IPS-20b (cell line): ENCODE results near the gene CFAP46.

ENCODE experiments used
- H3K27ac ChIP-seq: one replicate; pipeline ENCODE4 v1.5.1; 2013; ENCODE audit warnings: low read length
- H3K27me3 ChIP-seq: 2 replicates; pipeline ENCODE4 v1.6.1; 2013; ENCODE audit warnings: mild to moderate bottlenecking, low read length, inconsistent platforms; ENCODE audit not compliant: insufficient read depth
- H3K36me3 ChIP-seq: 2 replicates; pipeline ENCODE4 v1.6.1; 2013; ENCODE audit warnings: low read depth, mild to moderate bottlenecking, inconsistent platforms, low read length, moderate library complexity; ENCODE audit not compliant: insufficient read depth
- H3K4me1 ChIP-seq: 2 replicates; pipeline ENCODE4 v1.6.1; 2013; ENCODE audit warnings: mild to moderate bottlenecking, control low read depth, inconsistent platforms, low read length, moderate library complexity; ENCODE audit not compliant: insufficient read depth
- H3K4me3 ChIP-seq: 2 replicates; pipeline ENCODE4 v1.5.1; 2013; ENCODE audit warnings: mild to moderate bottlenecking, low read length, inconsistent platforms
- H3K9ac ChIP-seq: 2 replicates; pipeline ENCODE4 v1.6.1; 2013; ENCODE audit warnings: low read depth, mild to moderate bottlenecking, inconsistent platforms, low read length, moderate library complexity
- H3K9me3 ChIP-seq: 2 replicates; pipeline ENCODE4 v1.6.1; 2013; ENCODE audit warnings: mild to moderate bottlenecking, low read depth, low read length, inconsistent platforms; ENCODE audit not compliant: insufficient read depth

Gene CFAP46

GRCh38 chr10:132873395-132873794, 69.0 kb downstream of the CFAP46 start:
- H3K27ac ChIP-seq, result no peak overlapping the region
- no peaks in the 10 kb centered on the region for H3K4me1 ChIP-seq
- no peaks in the 10 kb centered on the region for H3K27me3 ChIP-seq
- H3K9me3 ChIP-seq, result peaks cover 7% of the 10 kb centered on the region; the same call in 1 of the 2 replicates
- no peak overlapping the region for H3K9ac ChIP-seq
- H3K4me3 ChIP-seq, result no peak overlapping the region
- H3K36me3 ChIP-seq, result no peaks in the 10 kb centered on the region

DNA sequence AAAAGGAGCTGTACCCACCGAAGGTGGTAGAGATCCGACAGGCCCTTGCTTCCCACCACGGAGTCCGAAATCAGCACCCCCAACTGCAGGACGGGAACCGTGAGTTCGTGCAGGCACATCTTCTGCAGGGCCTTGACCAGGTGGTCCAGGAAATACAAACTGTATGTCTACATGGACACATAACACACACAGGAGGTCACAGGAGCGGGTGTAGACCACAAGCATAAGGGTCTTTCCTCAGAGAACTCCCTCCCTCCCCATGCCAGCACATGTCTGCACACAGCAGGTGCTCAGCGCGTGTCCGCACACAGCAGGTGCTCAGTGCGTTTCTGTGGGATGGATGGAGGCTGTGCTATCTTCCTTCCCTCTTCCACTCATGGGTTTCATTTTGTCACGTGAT, 69.7 kb downstream of the CFAP46 start:
- Histone ChIP-seq H3K4me3 (no peak overlapping the region), H3K4me1 (no peaks in the 10 kb centered on the region), H3K9me3 (peaks cover 7% of the 10 kb centered on the region; the same call in 1 of the 2 replicates), H3K9ac (no peak overlapping the region), H3K36me3 (no peaks in the 10 kb centered on the region), H3K27ac (no peak overlapping the region), H3K27me3 (no peaks in the 10 kb centered on the region)

DNA sequence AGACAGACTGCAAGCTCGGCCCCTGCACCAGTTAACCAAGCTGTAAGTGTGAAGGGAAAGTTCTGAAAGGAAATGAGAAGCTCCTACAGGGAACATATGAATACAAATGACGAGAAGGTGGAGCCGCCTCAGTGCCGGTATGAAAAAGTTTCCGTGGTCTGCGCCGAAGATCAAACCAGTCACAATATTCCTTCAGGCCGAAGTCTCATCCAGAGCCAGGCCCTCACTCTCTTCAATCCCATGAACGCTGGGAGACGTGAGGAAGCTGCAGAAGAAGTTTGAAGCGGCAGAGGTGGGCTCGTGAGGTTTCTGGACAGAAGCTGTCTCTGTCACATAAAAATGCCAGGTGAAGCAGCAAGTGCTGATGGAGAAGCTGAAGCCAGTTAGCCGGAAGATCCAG, 71.9 kb downstream of the CFAP46 start:
- Histone ChIP-seq H3K27me3 (no peaks in the 10 kb centered on the region), H3K27ac (no peak overlapping the region), H3K9me3 (peaks cover 3% of the 10 kb centered on the region; the same call in 1 of the 2 replicates), H3K36me3 (no peaks in the 10 kb centered on the region), H3K4me3 (no peak overlapping the region), H3K9ac (no peak overlapping the region), H3K4me1 (no peaks in the 10 kb centered on the region)

DNA sequence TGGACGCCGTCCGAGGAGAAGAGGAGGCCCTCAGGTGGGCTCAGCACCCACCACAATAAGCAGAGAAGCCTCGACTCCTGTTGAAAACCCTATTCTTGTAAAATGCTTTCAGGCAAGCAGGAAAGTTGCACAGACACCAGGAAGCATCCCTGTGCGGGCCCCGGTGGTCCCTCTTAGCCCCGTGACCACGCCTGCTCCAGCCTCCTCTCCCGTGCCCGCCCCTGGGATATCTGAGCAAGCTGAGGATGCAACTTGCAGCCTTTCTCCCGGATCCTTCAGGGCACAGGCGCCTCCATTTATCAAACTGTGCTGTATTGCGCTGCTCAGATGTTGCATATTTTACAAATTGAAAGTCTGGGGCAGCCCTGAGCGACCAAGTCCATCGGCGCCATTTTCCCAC, 72.7 kb downstream of the CFAP46 start:
- H3K27ac ChIP-seq, result no peak overlapping the region
- no peaks in the 10 kb centered on the region for H3K9me3 ChIP-seq
- H3K9ac ChIP-seq, result no peak overlapping the region
- H3K4me3 ChIP-seq, result no peak overlapping the region
- no peaks in the 10 kb centered on the region for H3K36me3 ChIP-seq
- H3K4me1 ChIP-seq, result no peaks in the 10 kb centered on the region
- no peaks in the 10 kb centered on the region for H3K27me3 ChIP-seq

GRCh38 chr10:132868995-132869394, 73.4 kb downstream of the CFAP46 start:
- no peaks in the 10 kb centered on the region for H3K27me3 ChIP-seq
- no peaks in the 10 kb centered on the region for H3K9me3 ChIP-seq
- no peaks in the 10 kb centered on the region for H3K4me1 ChIP-seq
- H3K4me3 ChIP-seq, result no peak overlapping the region
- H3K27ac ChIP-seq, result no peak overlapping the region
- H3K9ac ChIP-seq, result no peak overlapping the region
- no peaks in the 10 kb centered on the region for H3K36me3 ChIP-seq

- Histone ChIP-seq H3K4me3 (no peak overlapping the region), H3K36me3 (no peaks in the 10 kb centered on the region), H3K9ac (no peak overlapping the region), H3K27ac (no peak overlapping the region), H3K27me3 (no peaks in the 10 kb centered on the region; the same call in 1 of the 2 replicates), H3K4me1 (no peaks in the 10 kb centered on the region), H3K9me3 (no peaks in the 10 kb centered on the region)
These were observed 74.3 kb downstream of the CFAP46 start for GRCh38 chr10:132867801-132868644.

DNA sequence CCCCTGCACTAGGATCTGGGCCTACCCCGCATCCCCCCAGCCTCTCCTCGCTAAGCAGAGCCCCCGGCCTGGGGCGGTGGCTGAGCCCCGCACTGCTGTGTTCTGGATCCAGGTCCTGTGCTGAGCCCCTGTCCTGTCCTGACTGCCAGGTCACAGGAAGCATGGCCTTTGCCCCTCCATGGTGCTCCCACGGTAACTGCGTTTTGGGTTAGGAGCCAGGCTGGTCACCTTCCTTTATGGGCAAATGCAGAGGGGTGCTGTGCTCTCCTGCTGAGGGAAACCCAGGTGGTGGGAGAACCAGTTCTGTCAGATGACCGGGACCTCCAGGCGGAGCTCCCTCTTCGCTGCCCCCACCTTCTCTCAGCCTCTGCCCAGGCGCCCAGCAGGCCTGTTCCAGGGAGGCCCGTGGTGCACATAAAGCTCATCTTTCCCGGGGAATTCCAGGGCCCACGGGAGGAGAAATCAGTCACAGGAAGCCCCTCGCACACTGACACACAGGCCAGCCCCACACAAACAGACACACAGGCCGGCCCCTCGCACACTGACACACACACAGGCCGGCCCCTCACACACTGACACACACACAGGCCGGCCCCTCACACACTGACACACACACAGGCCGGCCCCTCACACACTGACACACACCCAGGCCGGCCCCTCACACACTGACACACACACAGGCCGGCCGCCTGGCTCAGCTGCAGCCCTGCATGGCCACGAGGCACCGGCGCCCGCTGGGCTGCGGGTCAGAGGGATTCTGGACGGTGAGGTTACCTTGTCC, 75.6 kb downstream of the CFAP46 start:
- H3K4me1 ChIP-seq, result no peaks in the 10 kb centered on the region
- H3K9me3 ChIP-seq, result no peaks in the 10 kb centered on the region
- H3K4me3 ChIP-seq, result no peak overlapping the region
- H3K27ac ChIP-seq, result no peak overlapping the region
- H3K36me3 ChIP-seq, result no peaks in the 10 kb centered on the region
- H3K9ac ChIP-seq, result no peak overlapping the region
- H3K27me3 ChIP-seq, result no peaks in the 10 kb centered on the region; the same call in 1 of the 2 replicates

DNA sequence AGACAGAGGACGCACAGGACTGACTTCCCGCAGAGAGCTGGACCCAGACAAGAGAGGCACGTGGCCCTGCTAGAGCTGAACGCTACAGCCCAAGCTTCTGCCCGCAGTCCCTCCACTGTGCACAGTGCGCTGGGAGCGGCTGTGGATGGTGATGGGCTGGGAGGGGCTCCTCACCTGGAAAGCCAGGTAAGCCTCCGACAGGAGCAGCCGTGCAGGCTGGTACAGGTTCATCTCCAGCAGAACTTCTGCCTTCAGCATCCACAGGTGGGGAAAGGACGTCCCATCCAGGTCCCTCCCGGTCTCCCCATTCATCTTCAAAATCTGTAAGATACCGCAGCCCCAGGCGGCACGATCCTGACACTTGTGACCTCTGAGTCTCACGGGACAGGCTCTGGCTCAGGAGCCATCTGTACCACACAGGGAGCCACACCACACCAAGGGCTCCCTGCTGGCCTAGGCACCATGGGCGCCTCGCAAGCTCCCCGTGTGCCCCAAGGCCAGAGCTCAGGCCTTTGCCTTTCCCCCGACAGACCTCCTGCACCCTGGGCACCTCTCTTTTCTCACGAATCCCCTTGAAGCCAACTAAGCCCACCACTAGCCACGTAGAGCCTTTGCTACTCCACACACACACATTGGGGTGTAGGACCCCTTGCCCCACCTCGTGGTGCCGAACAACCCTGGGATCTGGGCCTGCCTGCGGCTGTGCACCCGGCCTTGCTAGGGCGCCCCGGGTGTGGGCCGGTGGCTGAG, 76.3 kb downstream of the CFAP46 start:
- Histone ChIP-seq H3K27ac (no peak overlapping the region), H3K4me3 (no peak overlapping the region), H3K4me1 (no peaks in the 10 kb centered on the region)

GRCh38 chr10:132865171-132865631, 77.2 kb downstream of the CFAP46 start:
- H3K36me3 ChIP-seq, result no peaks in the 10 kb centered on the region
- H3K4me1 ChIP-seq, result no peaks in the 10 kb centered on the region
- H3K27ac ChIP-seq, result no peak overlapping the region
- no peak overlapping the region for H3K4me3 ChIP-seq
- no peaks in the 10 kb centered on the region; the same call in 1 of the 2 replicates for H3K27me3 ChIP-seq
- no peaks in the 10 kb centered on the region for H3K9me3 ChIP-seq
- H3K9ac ChIP-seq, result no peak overlapping the region

More for the DNA sequence above, 76.3 kb downstream of the CFAP46 start:
- Histone ChIP-seq H3K36me3 (no peaks in the 10 kb centered on the region), H3K27me3 (no peaks in the 10 kb centered on the region; the same call in 1 of the 2 replicates), H3K9me3 (no peaks in the 10 kb centered on the region), H3K9ac (no peak overlapping the region)

DNA sequence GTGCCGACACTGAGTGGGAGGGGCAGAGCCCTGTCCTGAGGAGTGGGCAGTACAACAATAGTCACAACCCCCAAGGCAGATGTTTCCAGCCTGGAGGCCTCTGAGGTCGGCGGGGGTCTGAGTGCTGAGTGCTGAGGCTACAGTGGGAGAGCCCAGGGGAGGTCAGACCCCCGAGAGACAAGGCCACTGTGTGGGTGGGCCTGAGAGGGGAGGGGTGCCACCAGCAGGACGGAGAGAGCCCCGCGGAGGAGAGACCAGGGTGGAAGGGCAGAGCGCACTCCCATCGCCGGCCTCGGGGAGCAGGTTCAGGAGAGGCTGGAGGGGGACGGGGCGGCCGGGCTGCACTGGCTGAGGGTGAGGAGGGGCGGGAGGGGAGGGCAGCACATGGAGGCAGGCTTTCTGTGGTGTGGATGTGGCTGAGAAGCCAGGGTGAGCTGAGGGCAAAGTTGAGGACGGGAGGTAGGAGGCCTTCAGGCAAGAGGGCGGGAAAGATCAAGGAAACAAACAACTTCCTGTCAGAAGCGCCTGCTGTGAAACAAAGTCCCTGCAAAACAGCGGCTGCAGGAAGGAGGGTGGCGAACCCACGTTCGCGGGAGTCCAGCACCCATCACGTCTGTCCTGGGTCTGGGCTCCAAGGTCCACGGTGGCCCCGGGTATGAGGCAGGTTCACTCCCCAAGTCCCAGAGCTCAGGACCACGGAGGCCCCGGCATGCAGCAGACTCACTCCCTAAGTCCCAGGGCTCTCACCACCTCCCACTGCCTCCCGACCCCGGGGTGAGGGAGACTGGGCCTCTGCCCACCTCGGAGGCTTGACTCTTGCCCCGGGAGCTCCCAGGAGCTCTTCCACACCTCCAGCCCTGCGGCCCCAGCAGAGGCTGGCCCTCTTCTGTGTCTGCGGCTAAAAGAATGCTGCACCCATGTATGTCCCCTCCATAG, 79.6 kb downstream of the CFAP46 start:
- H3K27me3 ChIP-seq, result no peaks in the 10 kb centered on the region; the same call in 1 of the 2 replicates
- H3K9me3 ChIP-seq, result no peaks in the 10 kb centered on the region
- no peak overlapping the region for H3K27ac ChIP-seq
- H3K36me3 ChIP-seq, result no peaks in the 10 kb centered on the region
- H3K9ac ChIP-seq, result no peak overlapping the region
- no peak overlapping the region for H3K4me3 ChIP-seq
- H3K4me1 ChIP-seq, result no peaks in the 10 kb centered on the region
